Measurements from ENCODE around the gene FOCAD.

The FOCAD gene

DNA sequence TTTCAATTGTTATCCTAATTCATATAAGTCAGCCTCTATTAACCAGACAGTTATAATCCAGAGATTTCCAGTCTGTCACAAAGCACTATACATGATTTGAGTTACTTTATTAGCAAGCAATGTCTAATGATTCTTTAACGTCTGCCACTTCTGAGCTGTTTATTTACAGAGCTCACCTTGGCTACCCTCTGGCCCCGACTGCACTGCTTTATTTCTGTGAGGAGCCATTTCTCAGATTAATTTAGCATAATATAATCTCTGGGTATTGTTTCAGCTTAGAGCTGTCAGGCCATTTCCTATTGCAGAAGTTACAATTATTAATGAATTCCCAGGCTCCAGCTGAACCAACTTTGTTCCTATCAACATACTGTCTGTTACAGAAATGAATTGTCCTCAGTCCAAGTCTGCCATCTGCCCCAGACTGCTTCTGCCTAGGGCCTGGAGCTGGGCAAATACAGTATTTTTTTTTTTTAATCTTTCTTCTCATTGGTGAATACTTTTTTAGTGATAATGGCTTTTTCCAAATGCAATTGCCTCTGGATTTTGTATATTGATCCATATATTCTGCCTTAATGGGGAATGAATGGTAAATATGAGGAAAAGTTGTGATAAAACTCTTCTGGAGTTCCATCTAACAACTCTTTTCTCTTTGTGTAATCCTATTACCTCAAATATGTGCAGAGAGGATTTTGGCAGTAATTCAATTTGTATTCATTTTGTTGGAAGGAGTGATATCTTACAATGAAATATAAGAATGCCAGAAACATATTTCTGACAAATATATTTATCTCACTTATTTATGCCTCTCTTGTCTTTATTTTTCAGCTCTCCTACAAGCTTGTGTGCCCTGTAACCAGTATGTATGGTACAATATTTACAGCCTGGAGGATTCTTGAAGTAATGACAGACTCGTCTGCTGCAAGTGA, 104.7 kb downstream of the FOCAD start:
- H3K4me3 Mint-ChIP-seq = no peak overlapping the region
- H3K27me3 Mint-ChIP-seq = no peaks in the 10 kb centered on the region
- H3K36me3 Mint-ChIP-seq = peaks cover 34% of the 10 kb centered on the region
- no peak overlapping the region for H3K27ac Mint-ChIP-seq
- no peaks in the 10 kb centered on the region for H3K9me3 Mint-ChIP-seq
- no peaks in the 10 kb centered on the region for H3K4me1 Mint-ChIP-seq

DNA sequence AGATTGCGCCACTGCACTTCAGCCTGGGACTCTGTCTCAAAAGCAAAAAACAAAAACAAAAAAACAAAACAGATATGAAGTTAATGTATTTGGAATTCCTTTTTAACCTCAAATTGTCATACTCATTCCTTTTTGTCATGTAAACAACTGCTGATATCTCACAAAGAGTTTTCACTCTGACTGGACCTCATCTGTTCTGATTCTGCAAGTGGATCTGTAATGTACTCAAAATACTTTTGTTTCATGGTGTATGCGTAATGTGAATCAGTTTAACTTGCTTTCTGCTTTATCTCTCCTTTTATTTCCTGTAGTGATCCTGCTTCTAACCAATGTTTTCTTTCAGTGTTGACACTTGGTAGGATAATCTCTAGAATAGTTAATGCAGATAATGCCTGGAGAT, 106.7 kb downstream of the FOCAD start:
- no peaks in the 10 kb centered on the region for H3K27me3 Mint-ChIP-seq
- no peak overlapping the region for H3K4me3 Mint-ChIP-seq
- H3K36me3 Mint-ChIP-seq = peaks cover 33% of the 10 kb centered on the region
- no peaks in the 10 kb centered on the region for H3K4me1 Mint-ChIP-seq
- no peak overlapping the region for H3K27ac Mint-ChIP-seq
- no peaks in the 10 kb centered on the region for H3K9me3 Mint-ChIP-seq

DNA sequence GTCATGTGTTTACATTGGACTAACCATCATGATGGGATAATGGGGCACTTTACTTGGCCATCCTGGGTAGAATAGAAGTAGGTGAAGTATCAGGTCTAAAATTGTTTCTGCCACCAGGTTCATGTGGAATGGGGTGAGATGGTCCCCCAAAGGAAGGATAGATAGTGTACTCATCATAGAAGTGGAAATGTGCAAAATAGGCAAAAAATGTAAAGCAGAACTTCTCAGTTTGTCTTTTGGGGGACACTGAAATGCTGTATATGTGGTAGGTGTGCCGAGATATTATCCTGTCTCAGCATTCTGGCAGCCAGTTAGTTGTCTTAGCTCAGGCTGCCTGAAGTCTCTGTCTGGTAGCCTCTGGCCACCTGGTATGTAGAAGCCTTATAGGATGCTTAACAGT, 107.6 kb downstream of the FOCAD start:
- H3K36me3 Mint-ChIP-seq = peaks cover 36% of the 10 kb centered on the region
- H3K27me3 Mint-ChIP-seq = no peaks in the 10 kb centered on the region
- no peak overlapping the region for H3K4me3 Mint-ChIP-seq
- no peaks in the 10 kb centered on the region for H3K9me3 Mint-ChIP-seq
- no peak overlapping the region for H3K27ac Mint-ChIP-seq
- H3K4me1 Mint-ChIP-seq = no peaks in the 10 kb centered on the region

DNA sequence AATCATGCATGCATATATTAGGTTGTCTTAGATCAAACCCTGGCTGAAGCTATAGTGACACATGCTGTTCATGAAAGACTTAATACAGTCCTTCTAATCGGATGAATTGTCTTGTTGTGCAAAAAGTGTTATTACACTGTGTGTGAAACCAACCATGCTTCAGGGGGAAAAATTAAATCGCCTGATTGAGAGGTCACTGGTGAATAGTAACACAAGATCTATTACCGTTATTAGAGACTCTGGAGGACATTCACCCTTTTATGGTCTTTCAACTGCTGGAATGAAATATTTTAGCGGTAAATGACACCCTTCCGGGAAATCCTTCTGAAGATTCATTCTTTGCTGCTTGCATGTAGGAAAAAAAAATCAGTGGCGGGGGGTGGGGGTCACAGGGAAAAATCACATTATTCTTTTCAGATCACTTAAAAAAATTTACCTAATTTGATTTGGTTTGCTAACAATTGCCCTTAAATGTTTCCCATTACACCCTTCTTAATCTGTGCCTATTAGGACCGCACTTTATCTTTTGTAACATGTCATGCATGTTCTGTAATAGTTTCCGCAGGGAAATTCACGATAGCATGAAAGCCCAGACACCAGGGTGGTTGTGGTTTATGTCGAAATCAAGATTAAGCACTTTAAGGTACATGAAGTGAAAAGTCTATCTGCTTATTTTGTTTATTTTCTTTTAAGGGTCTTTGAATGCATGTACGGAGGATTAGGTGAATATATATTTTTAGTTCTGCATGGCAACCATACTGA, 120.6 kb downstream of the FOCAD start:
- no peak overlapping the region for H3K27ac Mint-ChIP-seq
- H3K27me3 Mint-ChIP-seq = no peaks in the 10 kb centered on the region
- no peaks in the 10 kb centered on the region for H3K9me3 Mint-ChIP-seq
- H3K4me3 Mint-ChIP-seq = no peak overlapping the region
- H3K36me3 Mint-ChIP-seq = no peaks in the 10 kb centered on the region
- H3K4me1 Mint-ChIP-seq = no peaks in the 10 kb centered on the region

DNA sequence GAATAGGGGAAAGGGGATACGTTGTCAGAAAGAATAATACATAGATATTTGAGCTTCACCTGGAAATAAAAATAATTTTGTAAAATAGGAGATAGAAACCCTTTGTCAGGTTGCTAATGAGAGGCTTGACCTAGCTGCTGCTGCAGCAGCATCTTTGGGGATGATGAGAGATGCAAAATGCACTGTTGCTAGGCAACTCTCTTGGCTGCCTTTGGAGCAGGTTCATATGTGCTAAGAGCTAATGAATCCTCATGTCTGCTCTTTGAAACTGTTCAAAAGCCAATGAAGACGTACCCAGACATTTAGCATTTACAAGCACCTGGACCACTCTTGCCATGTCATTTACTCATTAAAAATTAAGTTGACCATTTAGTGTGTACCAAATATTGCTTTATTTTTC, 121.7 kb downstream of the FOCAD start:
- Mint-ChIP-seq H3K27ac (no peak overlapping the region), H3K27me3 (no peaks in the 10 kb centered on the region), H3K9me3 (no peaks in the 10 kb centered on the region), H3K4me3 (no peak overlapping the region), H3K4me1 (no peaks in the 10 kb centered on the region), H3K36me3 (no peaks in the 10 kb centered on the region)

DNA sequence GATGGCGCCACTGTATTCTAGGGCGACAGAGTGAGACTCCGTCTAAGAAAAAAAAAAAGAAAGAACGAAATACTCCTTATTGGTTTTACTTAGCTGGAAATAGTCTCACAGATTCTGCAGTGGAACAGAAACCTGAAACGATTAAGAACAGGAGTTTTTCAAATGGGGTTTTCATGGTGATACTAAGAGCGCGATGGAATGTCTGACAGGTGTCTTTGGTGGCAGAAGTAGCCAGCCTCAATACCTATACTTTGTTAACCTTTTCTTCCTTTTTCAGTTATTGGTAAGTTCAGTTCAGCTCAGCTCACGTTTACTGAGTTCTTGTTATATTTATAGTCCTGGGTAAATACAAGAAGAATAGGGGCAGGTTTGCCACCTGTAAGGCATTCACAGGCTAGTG, 123.9 kb downstream of the FOCAD start:
- Mint-ChIP-seq H3K36me3 (peaks cover 2% of the 10 kb centered on the region), H3K27ac (no peak overlapping the region), H3K4me3 (no peak overlapping the region), H3K27me3 (no peaks in the 10 kb centered on the region), H3K9me3 (no peaks in the 10 kb centered on the region), H3K4me1 (no peaks in the 10 kb centered on the region)

DNA sequence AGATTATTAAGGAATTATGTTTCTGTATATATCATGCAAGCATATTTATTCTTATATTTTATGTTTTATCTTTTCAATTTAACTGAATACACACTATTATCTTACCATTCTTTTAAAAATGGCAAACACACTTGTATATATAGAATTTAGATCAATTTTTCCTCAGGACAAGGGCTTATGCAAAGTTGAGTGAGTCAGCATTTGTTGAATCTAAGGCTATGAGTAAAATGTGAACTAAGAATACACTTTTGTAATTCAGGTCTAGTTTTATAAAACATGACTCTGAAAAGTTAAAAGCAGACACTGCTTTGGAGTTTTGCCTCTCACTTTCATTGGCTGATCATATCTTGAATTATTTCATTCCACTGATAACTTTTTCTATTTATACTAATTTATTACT, 127.8 kb downstream of the FOCAD start:
- Mint-ChIP-seq H3K36me3 (peaks cover 9% of the 10 kb centered on the region), H3K4me3 (no peak overlapping the region), H3K4me1 (no peaks in the 10 kb centered on the region), H3K9me3 (no peaks in the 10 kb centered on the region), H3K27ac (no peak overlapping the region), H3K27me3 (no peaks in the 10 kb centered on the region)

DNA sequence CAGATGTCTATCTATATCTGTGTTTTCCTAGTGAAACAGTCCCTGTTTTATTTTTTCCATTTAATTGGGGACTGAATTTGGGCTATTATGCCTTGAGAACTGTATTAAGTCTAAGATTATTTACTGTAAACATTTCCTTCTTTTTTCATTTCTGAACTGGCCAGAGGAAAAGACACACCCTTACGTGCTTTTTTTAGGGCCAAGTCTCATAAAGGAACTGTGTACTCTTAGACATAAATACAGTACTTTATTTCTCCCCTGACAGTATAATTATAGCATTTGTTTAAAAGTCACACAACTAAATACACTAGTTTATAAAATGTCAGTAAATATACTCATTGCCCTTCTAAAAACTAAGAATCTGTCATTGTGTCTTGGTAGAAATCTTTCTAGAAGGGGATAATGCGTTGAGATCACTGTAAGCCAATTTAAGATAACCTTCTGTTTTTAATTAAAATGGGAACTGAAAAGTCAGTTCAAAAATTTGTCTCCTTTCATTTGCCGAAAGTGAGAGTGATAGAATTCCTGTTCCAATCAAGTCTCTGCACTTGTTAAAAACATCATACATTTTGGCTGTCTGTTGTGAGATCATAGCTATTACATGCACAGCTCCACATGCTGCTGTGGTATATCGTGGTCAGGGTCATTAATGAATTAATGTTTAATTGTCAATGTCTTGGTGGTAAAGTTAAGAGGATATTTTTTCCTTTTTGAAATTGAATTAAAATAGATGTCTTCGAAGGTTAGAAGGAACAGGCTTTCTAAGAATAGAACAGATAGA, 132.1 kb downstream of the FOCAD start:
- H3K27me3 Mint-ChIP-seq = no peaks in the 10 kb centered on the region
- no peak overlapping the region for H3K27ac Mint-ChIP-seq
- no peaks in the 10 kb centered on the region for H3K9me3 Mint-ChIP-seq
- H3K36me3 Mint-ChIP-seq = peaks cover 10% of the 10 kb centered on the region
- H3K4me1 Mint-ChIP-seq = no peaks in the 10 kb centered on the region
- no peak overlapping the region for H3K4me3 Mint-ChIP-seq

DNA sequence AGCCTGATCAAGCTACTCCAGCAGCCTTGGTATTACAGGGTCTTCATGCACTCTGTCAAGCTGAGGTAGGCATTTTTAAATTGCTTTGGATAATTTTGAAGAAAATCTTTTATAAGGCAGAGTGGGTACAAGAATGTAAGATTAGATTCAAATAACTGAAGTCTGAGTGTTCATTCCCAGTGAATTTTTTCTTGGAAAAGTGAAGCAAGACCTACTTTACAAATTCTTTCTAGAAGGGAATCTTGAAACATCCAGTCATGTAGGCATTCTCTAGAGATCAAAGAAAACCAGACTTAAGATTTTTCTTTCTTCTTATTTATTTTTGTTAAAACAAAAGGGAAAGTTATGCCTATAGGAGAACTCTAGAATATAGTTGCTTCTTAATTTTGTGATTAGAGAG, 139.0 kb downstream of the FOCAD start:
- Mint-ChIP-seq H3K4me3 (no peak overlapping the region), H3K27ac (no peak overlapping the region), H3K27me3 (no peaks in the 10 kb centered on the region), H3K4me1 (no peaks in the 10 kb centered on the region), H3K36me3 (peaks cover 26% of the 10 kb centered on the region), H3K9me3 (no peaks in the 10 kb centered on the region)

DNA sequence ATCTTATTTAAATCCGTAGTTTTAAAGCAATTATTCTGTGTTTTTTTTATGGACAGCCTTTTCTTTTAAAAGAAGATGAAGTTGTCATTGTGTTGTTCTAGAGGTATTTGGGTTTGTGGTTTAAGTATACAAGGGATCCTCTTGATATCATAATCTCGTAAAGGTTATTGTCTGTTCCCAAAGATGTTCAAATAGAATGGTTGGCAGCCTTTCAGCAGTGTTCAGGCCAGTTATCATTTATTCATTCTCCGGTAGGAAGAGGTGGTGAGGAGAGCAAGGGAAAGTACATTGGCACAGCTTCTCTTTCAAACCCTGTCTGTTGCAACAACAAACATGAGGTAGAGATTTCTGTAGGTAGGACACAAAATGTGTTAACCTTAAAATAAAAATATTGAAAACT, 147.0 kb downstream of the FOCAD start:
- Mint-ChIP-seq H3K36me3 (peaks cover 23% of the 10 kb centered on the region), H3K27ac (no peak overlapping the region), H3K27me3 (no peaks in the 10 kb centered on the region), H3K9me3 (no peaks in the 10 kb centered on the region), H3K4me1 (peaks cover 5% of the 10 kb centered on the region), H3K4me3 (no peak overlapping the region)

DNA sequence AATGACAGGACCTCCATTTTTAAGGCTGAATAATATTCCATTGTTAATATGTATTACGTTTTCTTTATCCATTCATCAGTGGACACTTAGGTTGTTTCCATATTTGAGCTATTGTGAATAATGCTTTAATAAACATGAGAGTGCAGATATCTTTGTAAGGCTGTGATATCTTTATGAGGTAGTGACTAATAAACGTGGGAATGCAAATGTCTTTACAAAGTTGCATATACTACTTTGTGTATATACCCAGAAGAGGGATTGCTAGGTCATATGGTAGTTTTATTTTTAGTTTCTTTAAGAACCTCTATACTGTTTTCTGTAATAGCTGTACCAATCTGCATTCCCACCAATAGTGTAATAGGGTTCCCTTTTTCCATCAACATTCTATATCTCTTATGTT, 148.7 kb downstream of the FOCAD start:
- Mint-ChIP-seq H3K4me3 (no peak overlapping the region), H3K36me3 (peaks cover 14% of the 10 kb centered on the region), H3K27ac (no peak overlapping the region), H3K27me3 (no peaks in the 10 kb centered on the region), H3K4me1 (peaks cover 5% of the 10 kb centered on the region), H3K9me3 (no peaks in the 10 kb centered on the region)

DNA sequence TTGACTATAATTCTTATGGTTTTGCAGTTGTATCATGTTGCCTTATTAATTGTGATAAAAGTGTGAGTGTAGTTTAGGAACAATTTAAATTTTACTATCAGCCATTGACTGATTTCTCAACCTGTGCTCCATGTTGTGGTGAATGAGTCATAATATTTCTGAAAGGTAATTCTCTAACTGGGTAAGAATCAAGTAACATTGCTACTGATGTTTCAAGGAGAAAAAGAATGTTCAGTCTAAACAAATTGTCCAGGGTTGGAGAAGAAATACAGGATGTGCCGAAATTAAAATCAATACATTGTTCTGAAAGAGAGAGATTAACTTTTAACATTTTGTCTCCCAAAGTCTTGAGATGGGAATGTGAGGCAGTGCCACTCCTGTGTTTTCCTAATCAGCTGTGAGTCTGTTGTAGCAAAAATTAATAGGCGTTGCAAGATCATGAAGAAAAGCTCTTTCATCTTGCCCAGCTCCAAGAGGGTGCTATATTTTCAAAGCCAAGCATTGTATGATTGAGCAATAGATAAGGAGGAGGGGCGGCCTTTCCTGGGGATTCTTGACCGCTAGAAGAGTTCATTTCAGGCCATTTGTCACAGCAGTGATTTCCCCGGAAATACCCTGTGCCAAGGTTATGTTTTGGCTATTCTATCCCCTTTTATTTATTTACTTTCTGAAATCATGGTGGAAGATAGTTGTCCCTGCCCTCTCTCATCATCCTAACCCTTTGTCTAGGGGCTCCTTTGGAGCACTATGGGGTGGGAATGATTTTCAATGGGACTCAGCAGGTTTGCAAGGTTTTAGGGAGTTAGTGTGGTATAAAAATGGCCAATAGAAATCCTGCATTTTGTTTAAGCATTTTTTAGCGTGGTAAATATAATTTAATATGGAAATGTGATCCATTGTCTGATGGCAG, 151.6 kb downstream of the FOCAD start:
- H3K4me3 Mint-ChIP-seq = no peak overlapping the region
- no peak overlapping the region for H3K27ac Mint-ChIP-seq
- peaks cover 19% of the 10 kb centered on the region for H3K36me3 Mint-ChIP-seq
- no peaks in the 10 kb centered on the region for H3K27me3 Mint-ChIP-seq
- H3K4me1 Mint-ChIP-seq = peaks cover 5% of the 10 kb centered on the region
- H3K9me3 Mint-ChIP-seq = no peaks in the 10 kb centered on the region

DNA sequence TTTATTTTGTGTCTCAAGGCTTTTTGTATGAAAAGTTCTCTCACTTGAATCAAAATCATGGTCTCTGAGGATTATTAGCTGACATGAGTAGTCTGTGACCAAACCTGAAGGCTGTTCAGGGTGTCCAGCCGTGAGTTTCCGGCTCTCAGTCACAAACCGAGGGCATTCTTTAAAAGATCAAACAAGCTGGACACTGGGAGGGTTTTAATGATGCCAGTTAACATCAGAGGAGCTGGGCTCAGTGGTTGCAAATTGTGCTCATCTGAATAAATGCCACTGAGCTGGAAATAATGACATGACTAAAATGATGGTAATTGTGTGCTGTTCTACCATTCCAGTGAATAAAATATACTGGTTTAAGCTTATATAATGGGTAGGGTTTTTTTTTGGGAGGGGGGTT, 153.1 kb downstream of the FOCAD start:
- H3K36me3 Mint-ChIP-seq = peaks cover 31% of the 10 kb centered on the region
- H3K4me3 Mint-ChIP-seq = no peak overlapping the region
- no peaks in the 10 kb centered on the region for H3K27me3 Mint-ChIP-seq
- H3K27ac Mint-ChIP-seq = no peak overlapping the region
- H3K4me1 Mint-ChIP-seq = peaks cover 5% of the 10 kb centered on the region
- H3K9me3 Mint-ChIP-seq = peaks cover 15% of the 10 kb centered on the region

DNA sequence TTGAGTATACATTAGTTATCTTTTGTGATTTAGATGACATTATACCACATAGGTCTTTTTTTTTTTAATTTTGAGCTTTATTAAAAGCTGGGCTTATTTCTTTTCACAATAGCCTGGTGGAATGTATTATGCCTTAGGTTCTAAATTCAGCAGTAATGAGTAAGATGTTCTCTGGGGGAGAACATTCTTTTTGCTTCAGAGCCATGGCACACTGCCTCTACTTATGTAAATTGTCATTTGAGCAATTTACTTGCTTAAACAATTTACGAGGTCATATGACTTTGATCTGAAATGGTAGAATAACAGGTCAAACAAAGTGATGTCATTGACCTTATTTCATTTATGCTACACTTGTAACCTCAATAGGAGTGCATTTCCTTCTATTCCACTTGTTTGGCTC, 154.2 kb downstream of the FOCAD start:
- H3K4me1 Mint-ChIP-seq = peaks cover 5% of the 10 kb centered on the region
- H3K27me3 Mint-ChIP-seq = no peaks in the 10 kb centered on the region
- H3K4me3 Mint-ChIP-seq = no peak overlapping the region
- H3K36me3 Mint-ChIP-seq = peaks cover 35% of the 10 kb centered on the region
- H3K27ac Mint-ChIP-seq = no peak overlapping the region
- H3K9me3 Mint-ChIP-seq = peaks cover 20% of the 10 kb centered on the region

DNA sequence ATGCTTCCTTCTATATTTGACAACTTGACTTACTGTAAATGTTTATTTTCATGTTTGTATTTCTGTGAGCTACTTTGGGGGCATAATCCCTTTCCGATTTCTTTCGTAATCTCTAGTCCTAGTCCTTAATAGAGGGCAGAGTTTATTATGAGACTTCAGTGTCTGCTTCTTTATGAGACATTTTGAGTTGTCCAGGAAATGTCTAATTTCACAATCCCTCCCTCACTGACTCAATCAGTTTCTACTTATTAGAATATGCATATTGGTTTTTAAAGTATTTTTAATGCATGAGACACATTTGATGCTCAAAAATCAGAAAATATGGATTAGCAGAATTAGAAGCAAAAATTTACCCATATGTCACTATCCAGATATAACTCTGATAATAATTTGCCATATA, 160.9 kb downstream of the FOCAD start:
- H3K27ac Mint-ChIP-seq = no peak overlapping the region
- no peak overlapping the region for H3K4me3 Mint-ChIP-seq
- H3K27me3 Mint-ChIP-seq = no peaks in the 10 kb centered on the region

More for the DNA sequence above, 160.9 kb downstream of the FOCAD start:
- H3K4me1 Mint-ChIP-seq = no peaks in the 10 kb centered on the region
- H3K9me3 Mint-ChIP-seq = peaks cover 20% of the 10 kb centered on the region
- H3K36me3 Mint-ChIP-seq = peaks cover 26% of the 10 kb centered on the region

Data from activated naive CD4-positive, alpha-beta T cell treated with anti-CD3 and anti-CD28 coated beads, Interleukin-2, amount 50 U/mL, for 24 hours (primary cell).